Astrocyte (in vitro differentiated cells and primary cell): Measurements from ENCODE around the gene IL15. TPM values are rescaled to one million over a fixed set of nuclear protein-coding genes. Genes with fewer than 3 reads are reported as not detected.

Source experiments
- DNase-seq: peaks from one replicate; pipeline ENCODE4 v3.0.0-alpha.2; 2010; ENCODE audit warnings: low read depth
- FAIRE-seq: peaks from 2 replicates; lab custom pipeline; 2011; peaks lifted over from hg19 to GRCh38; lab: Jason Lieb, UNC
- H2AFZ ChIP-seq: 2 replicates; pipeline ENCODE4 v1.6.0; 2012; ENCODE audit warnings: low read depth, low read length, inconsistent platforms
- H3K27ac ChIP-seq: 2 replicates; pipeline ENCODE4 v1.5.1; 2011; ENCODE audit warnings: low read depth, low read length, inconsistent platforms
- H3K27me3 ChIP-seq: 2 replicates; pipeline ENCODE4 v1.6.0; 2011; ENCODE audit warnings: low read length, inconsistent platforms; ENCODE audit not compliant: insufficient read depth
- H3K36me3 ChIP-seq: 2 replicates; pipeline ENCODE4 v1.5.1; 2011; ENCODE audit warnings: low read length, inconsistent platforms; ENCODE audit not compliant: insufficient read depth
- H3K4me1 ChIP-seq: 2 replicates; pipeline ENCODE4 v1.5.1; 2011; ENCODE audit warnings: low read length, inconsistent platforms; ENCODE audit not compliant: insufficient read depth
- H3K4me2 ChIP-seq: 2 replicates; pipeline ENCODE4 v1.6.0; 2012; ENCODE audit warnings: low read length, inconsistent platforms
- H3K4me3 ChIP-seq: 2 replicates; pipeline ENCODE4 v1.5.1; 2011; ENCODE audit warnings: low read depth, mild to moderate bottlenecking, low read length, inconsistent platforms; ENCODE audit not compliant: insufficient read depth
- H3K79me2 ChIP-seq: 2 replicates; pipeline ENCODE4 v1.6.0; 2012; ENCODE audit warnings: mild to moderate bottlenecking, low read length, inconsistent platforms; ENCODE audit not compliant: insufficient read depth
- H3K9ac ChIP-seq: 2 replicates; pipeline ENCODE4 v1.6.0; 2012; ENCODE audit warnings: mild to moderate bottlenecking, low read length, inconsistent platforms
- H3K9me3 ChIP-seq: 2 replicates; pipeline ENCODE4 v1.5.1; 2012; ENCODE audit warnings: low read depth, mild to moderate bottlenecking, low read length, inconsistent platforms; ENCODE audit not compliant: insufficient read depth
- H4K20me1 ChIP-seq: 2 replicates; pipeline ENCODE4 v1.6.0; 2012; ENCODE audit warnings: low read length, inconsistent platforms; ENCODE audit not compliant: insufficient read depth
- H3K27ac Mint-ChIP-seq: one replicate; pipeline ENCODE4 v1.8.0; 2021; ENCODE audit warnings: mild to moderate bottlenecking, mixed read lengths; ENCODE audit not compliant: unreplicated experiment
- H3K27me3 Mint-ChIP-seq: one replicate; pipeline ENCODE4 v1.8.0; 2021; ENCODE audit warnings: low read depth, mixed read lengths; ENCODE audit not compliant: unreplicated experiment
- H3K36me3 Mint-ChIP-seq: one replicate; pipeline ENCODE4 v1.8.0; 2021; ENCODE audit warnings: low read depth, mixed read lengths; ENCODE audit not compliant: unreplicated experiment
- H3K4me1 Mint-ChIP-seq: one replicate; pipeline ENCODE4 v1.8.0; 2021; ENCODE audit warnings: low read depth, mixed read lengths; ENCODE audit not compliant: unreplicated experiment
- H3K4me3 Mint-ChIP-seq: one replicate; pipeline ENCODE4 v1.8.0; 2021; ENCODE audit warnings: mild to moderate bottlenecking, moderate library complexity, mixed read lengths; ENCODE audit not compliant: unreplicated experiment
- H3K9me3 Mint-ChIP-seq: one replicate; pipeline ENCODE4 v1.8.0; 2021; ENCODE audit warnings: mild to moderate bottlenecking, mixed read lengths; ENCODE audit not compliant: unreplicated experiment
- CTCF ChIP-seq: IDR thresholded peaks from 2 replicates; pipeline ENCODE4 v1.5.1; 2011; ENCODE audit warnings: low read depth, mild to moderate bottlenecking, inconsistent platforms, low read length, moderate library complexity; ENCODE audit not compliant: insufficient read depth
- EZH2 ChIP-seq: IDR thresholded peaks from 2 replicates; pipeline ENCODE4 v1.6.1; 2012; ENCODE audit warnings: mild to moderate bottlenecking, low read length, inconsistent platforms; ENCODE audit not compliant: insufficient read depth
- total RNA-seq: library from RNA; stranded (reverse); gene quantifications from 2 replicates; pipeline ENCODE4 v1.2.1, GENCODE V29; 2021

Gene IL15
- total RNA-seq, 1 donor from 2014 or later: 3.6 TPM

- H3K4me1 Mint-ChIP-seq: peaks cover 41% of the 10 kb centered on the region
- Histone ChIP-seq H3K4me2 (peak overlapping the region; percentile 47), H3K36me3 (no peaks in the 10 kb centered on the region), H2AFZ (peak overlapping the region; percentile 29), H4K20me1 (no peaks in the 10 kb centered on the region), H3K27me3 (no peaks in the 10 kb centered on the region), H3K9me3 (no peaks in the 10 kb centered on the region), H3K27ac (peak overlapping the region; percentile 77), H3K79me2 (no peaks in the 10 kb centered on the region), H3K4me3 (no peak overlapping the region), H3K4me1 (peaks cover 27% of the 10 kb centered on the region), H3K9ac (peak overlapping the region; percentile 63)
- TF ChIP-seq CTCF: no peak
- DNase-seq (peak; percentile 83), FAIRE-seq (peak; percentile 94)
- H3K36me3 Mint-ChIP-seq: no peaks in the 10 kb centered on the region
- peaks cover 1% of the 10 kb centered on the region for H3K9me3 Mint-ChIP-seq
- no peak overlapping the region for H3K4me3 Mint-ChIP-seq
- peak overlapping the region; percentile 70 for H3K27ac Mint-ChIP-seq
- H3K27me3 Mint-ChIP-seq: peaks cover under 1% of the 10 kb centered on the region
These were observed 7.2 kb downstream of the IL15 start for GRCh38 chr4:141643557-141643956.

GRCh38 chr4:141645611-141646340, 9.4 kb downstream of the IL15 start:
- DNase-seq (peak; percentile 95), FAIRE-seq (peak; percentile 94)
- Histone ChIP-seq H4K20me1 (no peaks in the 10 kb centered on the region), H2AFZ (peak overlapping the region; percentile 3), H3K27me3 (no peaks in the 10 kb centered on the region), H3K4me2 (peak overlapping the region; percentile 39), H3K27ac (peak overlapping the region; percentile 81), H3K9me3 (no peaks in the 10 kb centered on the region), H3K79me2 (no peaks in the 10 kb centered on the region), H3K9ac (peak overlapping the region; percentile 43), H3K4me1 (peaks cover 27% of the 10 kb centered on the region), H3K4me3 (no peak overlapping the region), H3K36me3 (no peaks in the 10 kb centered on the region)
- TF ChIP-seq CTCF (no peak), EZH2 (no peak)
- H3K4me3 Mint-ChIP-seq: peak overlapping the region; percentile 34
- peaks cover 44% of the 10 kb centered on the region for H3K4me1 Mint-ChIP-seq
- H3K36me3 Mint-ChIP-seq: no peaks in the 10 kb centered on the region
- no peaks in the 10 kb centered on the region for H3K27me3 Mint-ChIP-seq
- H3K9me3 Mint-ChIP-seq: peaks cover 1% of the 10 kb centered on the region
- H3K27ac Mint-ChIP-seq: peak overlapping the region; percentile 93

GRCh38 chr4:141646969-141647368, 10.6 kb downstream of the IL15 start:
- peaks cover 1% of the 10 kb centered on the region for H3K9me3 Mint-ChIP-seq
- Histone ChIP-seq H3K4me3 (no peak overlapping the region), H3K9me3 (no peaks in the 10 kb centered on the region), H4K20me1 (no peaks in the 10 kb centered on the region), H3K27me3 (no peaks in the 10 kb centered on the region), H3K4me2 (no peak overlapping the region), H3K36me3 (no peaks in the 10 kb centered on the region), H2AFZ (no peak overlapping the region), H3K4me1 (peaks cover 29% of the 10 kb centered on the region), H3K79me2 (no peaks in the 10 kb centered on the region), H3K9ac (no peak overlapping the region), H3K27ac (no peak overlapping the region)
- H3K4me1 Mint-ChIP-seq: peaks cover 44% of the 10 kb centered on the region
- H3K27me3 Mint-ChIP-seq: no peaks in the 10 kb centered on the region
- TF ChIP-seq CTCF (no peak), EZH2 (no peak)
- H3K27ac Mint-ChIP-seq: peak overlapping the region; percentile 36
- DNase-seq (peak; percentile 59), FAIRE-seq (no peak)
- H3K36me3 Mint-ChIP-seq: no peaks in the 10 kb centered on the region
- H3K4me3 Mint-ChIP-seq: no peak overlapping the region
